Fibroblast of lung (primary cell): ENCODE results near the gene SGK2. TPM values are rescaled to one million over a fixed set of nuclear protein-coding genes. Genes with fewer than 3 reads are reported as not detected.

Source experiments
- DNase-seq, 2 donors: peaks; one replicate each; pipeline versions ENCODE4 v3.0.0 to v3.0.0-alpha.2; 2010; ENCODE audit warnings: low read depth in 2 of 2
- H2AFZ ChIP-seq: 2 replicates; pipeline ENCODE4 v1.5.1; 2012; ENCODE audit warnings: low read length, control low read depth, inconsistent platforms
- H3K27ac ChIP-seq: 2 replicates; pipeline ENCODE4 v1.5.1; 2011; ENCODE audit warnings: low read length, control low read depth; ENCODE audit not compliant: insufficient read depth
- H3K27me3 ChIP-seq: 2 replicates; pipeline ENCODE4 v1.5.1; 2011; ENCODE audit warnings: mild to moderate bottlenecking, low read length; ENCODE audit not compliant: control insufficient read depth, insufficient read depth
- H3K36me3 ChIP-seq: 2 replicates; pipeline ENCODE4 v1.5.1; 2011; ENCODE audit warnings: low read length; ENCODE audit not compliant: control insufficient read depth, insufficient read depth
- H3K4me1 ChIP-seq: 2 replicates; pipeline ENCODE4 v1.5.1; 2011; ENCODE audit warnings: low read length; ENCODE audit not compliant: control insufficient read depth, insufficient read depth; ENCODE audit errors: extremely low read depth
- H3K4me2 ChIP-seq: 2 replicates; pipeline ENCODE4 v1.5.1; 2011; ENCODE audit warnings: low read length, control low read depth; ENCODE audit not compliant: insufficient read depth; ENCODE audit errors: extremely low read depth
- H3K4me3 ChIP-seq, 4 experiments: fragments of 200-600 bp in 1 of 4; sonication (generic) in 1 of 4; replicated peaks in 1 of 4; 2 replicates each; pipeline ENCODE4 v1.5.1; 2011 to 2016; ENCODE audit warnings: low read length in 4 of 4, low read depth in 3 of 4, mild to moderate bottlenecking in 3 of 4, control low read depth in 2 of 4, inconsistent platforms in 1 of 4, mixed read lengths in 1 of 4; ENCODE audit not compliant: insufficient read depth in 1 of 4; ENCODE audit errors: control extremely low read depth in 1 of 4
- H3K79me2 ChIP-seq: 2 replicates; pipeline ENCODE4 v1.5.1; 2012; ENCODE audit warnings: mild to moderate bottlenecking, low read length, inconsistent platforms; ENCODE audit not compliant: control insufficient read depth, insufficient read depth
- H3K9ac ChIP-seq: 2 replicates; pipeline ENCODE4 v1.5.1; 2011; ENCODE audit warnings: mild to moderate bottlenecking, low read length, control low read depth; ENCODE audit not compliant: insufficient read depth
- H3K9me3 ChIP-seq: 2 replicates; pipeline ENCODE4 v1.5.1; 2012; ENCODE audit warnings: low read depth, low read length; ENCODE audit not compliant: control insufficient read depth, insufficient read depth
- H4K20me1 ChIP-seq: 2 replicates; pipeline ENCODE4 v1.5.1; 2011; ENCODE audit warnings: low read length; ENCODE audit not compliant: control insufficient read depth, insufficient read depth; ENCODE audit errors: extremely low read depth
- CTCF ChIP-seq, 2 donors: IDR thresholded peaks in 1 of 2; conservative IDR thresholded peaks in 1 of 2; 1 replicate in 1 of 2; 2 replicates in 1 of 2; pipeline ENCODE4 v1.5.1; 2011 to 2012; ENCODE audit warnings: low read length in 2 of 2, control low read depth in 1 of 2, inconsistent platforms in 1 of 2, low read depth in 1 of 2, mild to moderate bottlenecking in 1 of 2
- EZH2 ChIP-seq: IDR thresholded peaks from 2 replicates; pipeline ENCODE4 v1.5.1; 2012; ENCODE audit warnings: low read length, control low read depth, mild to moderate bottlenecking; ENCODE audit errors: missing control alignments
- polyA minus RNA-seq: library from RNA; depleted of rRNA, polyadenylated mRNA; stranded (reverse); fragments of >200 nt; gene quantifications from 2 replicates; pipeline ENCODE4 v1.2.3, GENCODE V29; 2011; ENCODE audit warnings: low replicate concordance
- polyA plus RNA-seq, 2 donors: library from polyadenylated mRNA; depleted of rRNA in 1 of 2; stranded (reverse) in 1 of 2; unstranded in 1 of 2; fragments of >200 nt; gene quantifications; 2 replicates each; pipeline ENCODE4 v1.2.1, GENCODE V29; 2011 to 2012; ENCODE audit warnings: missing spikeins in 1 of 2
- total RNA-seq: library from RNA; depleted of rRNA; stranded (reverse); fragments of >200 nt; gene quantifications from 2 replicates; pipeline ENCODE4 v1.2.1, GENCODE V29; 2014

Gene SGK2
- total RNA-seq (0.26 and 0.66 TPM in 2 replicates), polyA plus RNA-seq (0.05 TPM in 1 of 2 replicates, not detected in the other), polyA minus RNA-seq (not detected in 2 replicates)
- 0.07 TPM in 1 of 2 replicates, not detected in the other for polyA plus RNA-seq (2012)

GRCh38 chr20:43558412-43559146 lies at the start of gene SGK2:
TSS of gene SGK2 (plus strand) at chr20:43559027. CDS start at chr20:43566496, 7,469 bp downstream.
- Histone ChIP-seq H2AFZ (no peak within 1 kb of the TSS), H3K4me2 (no peak within 1 kb of the TSS), H3K27ac (no peak within 1 kb of the TSS)

GRCh38 chr20:43511879-43512278 lies 46.9 kb upstream of the SGK2 start:
- Histone ChIP-seq H4K20me1 (no peaks in the 10 kb centered on the region), H2AFZ (no peak overlapping the region), H3K9me3 (no peaks in the 10 kb centered on the region), H3K9ac (no peak overlapping the region), H3K36me3 (no peaks in the 10 kb centered on the region), H3K4me2 (no peak overlapping the region), H3K27me3 (peaks cover 4% of the 10 kb centered on the region), H3K4me1 (no peaks in the 10 kb centered on the region), H3K79me2 (no peaks in the 10 kb centered on the region), H3K27ac (no peak overlapping the region), H3K4me3 (no peak overlapping the region)
- no peak for DNase-seq
- TF ChIP-seq CTCF (conservative IDR thresholded peaks at IDR 0.05 in 1 of 2, IDR thresholded peaks at IDR 0.05 in 1 of 2; ENCODE audit: low read depth in 1 of 2, low read length in 2 of 2) (no peak), EZH2 (no peak)

More at GRCh38 chr20:43558412-43559146, at the start of gene SGK2:
- peak; percentile 30 to 67 for DNase-seq
- H3K36me3 ChIP-seq, result no peaks in the 10 kb centered on the region
- H3K9me3 ChIP-seq, result no peaks in the 10 kb centered on the region
- no peaks in the 10 kb centered on the region for H3K79me2 ChIP-seq
- H3K4me1 ChIP-seq, result no peaks in the 10 kb centered on the region
- no peaks in the 10 kb centered on the region for H3K27me3 ChIP-seq
- no peak within 1 kb of the TSS for H3K9ac ChIP-seq
- no peaks in the 10 kb centered on the region for H4K20me1 ChIP-seq
- TF ChIP-seq EZH2, result no peak
- no peak for TF ChIP-seq CTCF (conservative IDR thresholded peaks at IDR 0.05 in 1 of 2, IDR thresholded peaks at IDR 0.05 in 1 of 2; ENCODE audit: low read depth in 1 of 2, low read length in 2 of 2)
- no peak within 1 kb of the TSS for H3K4me3 ChIP-seq

GRCh38 chr20:43513372-43513930 lies 45.4 kb upstream of the SGK2 start:
- no peaks in the 10 kb centered on the region for H3K27me3 ChIP-seq
- no peak for DNase-seq
- no peaks in the 10 kb centered on the region for H4K20me1 ChIP-seq
- TF ChIP-seq CTCF (conservative IDR thresholded peaks at IDR 0.05 in 1 of 2, IDR thresholded peaks at IDR 0.05 in 1 of 2; ENCODE audit: low read depth in 1 of 2, low read length in 2 of 2), result no peak
- no peak for TF ChIP-seq EZH2
- no peaks in the 10 kb centered on the region for H3K36me3 ChIP-seq
- peak overlapping the region; percentile 75 for H3K4me2 ChIP-seq
- H3K9ac ChIP-seq, result peak overlapping the region; percentile 42
- no peaks in the 10 kb centered on the region for H3K79me2 ChIP-seq
- peak overlapping the region; percentile 56 for H2AFZ ChIP-seq
- H3K4me1 ChIP-seq, result no peaks in the 10 kb centered on the region
- no peaks in the 10 kb centered on the region for H3K9me3 ChIP-seq
- peak overlapping the region; percentile 39 to 73 (median 59) for H3K4me3 ChIP-seq
- H3K27ac ChIP-seq, result no peak overlapping the region
